CD4-positive, alpha-beta T cell treated with Interleukin-6 for 4 hours (primary cell): ENCODE measurements around the gene ITPR1.
A peak's percentile ranks its signal among the peaks of the same experiment; 100 is the strongest.

Experiments used
- DNase-seq: peaks from one replicate; pipeline ENCODE4 v3.0.0-alpha.2; 2020; ENCODE audit warnings: mixed read lengths

Gene ITPR1

GRCh38 chr3:4820296-4821121 lies 327.4 kb downstream of the ITPR1 start:
- peak; percentile 36 for DNase-seq

- no peak for DNase-seq
Observed at GRCh38 chr3:4821338-4821737, 328.2 kb downstream of the ITPR1 start.

DNA sequence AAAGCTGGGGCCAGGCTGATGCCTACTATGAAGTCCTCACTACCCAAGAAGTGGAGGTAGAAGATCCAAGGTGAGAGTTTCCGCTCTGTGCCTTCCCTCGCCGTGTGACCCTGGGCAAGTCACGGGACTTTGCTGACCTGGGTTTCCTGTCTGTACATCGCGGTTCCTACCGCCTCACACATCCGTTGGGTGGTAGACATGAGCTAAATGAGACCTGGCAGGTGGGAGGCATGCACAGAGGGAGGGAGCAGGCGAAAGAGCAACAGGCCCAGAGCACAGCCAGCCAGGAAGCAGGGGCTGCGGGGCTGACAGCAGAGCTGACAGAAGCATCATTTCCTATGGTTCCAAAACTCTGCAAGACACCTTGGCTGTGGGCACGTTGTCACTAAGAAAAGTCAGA lies 328.8 kb downstream of the ITPR1 start:
- DNase-seq, result peak; percentile 84

DNA sequence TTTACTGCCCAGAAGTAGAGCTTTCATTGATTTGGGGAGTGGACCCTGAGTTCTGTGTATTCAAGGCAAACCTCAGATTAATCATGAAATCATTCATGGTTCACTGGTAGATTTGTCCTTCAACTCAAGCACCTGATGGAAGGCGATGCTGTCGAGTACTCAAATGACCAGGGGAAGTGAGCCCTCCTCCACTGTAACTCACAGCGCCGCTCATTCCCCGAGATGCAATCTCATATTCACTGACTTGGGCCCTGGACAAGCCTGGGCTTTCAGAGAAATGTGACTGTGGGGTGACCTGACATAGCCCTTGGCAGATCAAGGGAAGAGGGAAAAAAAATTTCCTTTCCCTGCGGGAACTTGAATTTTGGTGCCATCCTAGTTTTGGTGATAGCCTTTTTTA lies 329.4 kb downstream of the ITPR1 start:
- DNase-seq, result no peak

DNA sequence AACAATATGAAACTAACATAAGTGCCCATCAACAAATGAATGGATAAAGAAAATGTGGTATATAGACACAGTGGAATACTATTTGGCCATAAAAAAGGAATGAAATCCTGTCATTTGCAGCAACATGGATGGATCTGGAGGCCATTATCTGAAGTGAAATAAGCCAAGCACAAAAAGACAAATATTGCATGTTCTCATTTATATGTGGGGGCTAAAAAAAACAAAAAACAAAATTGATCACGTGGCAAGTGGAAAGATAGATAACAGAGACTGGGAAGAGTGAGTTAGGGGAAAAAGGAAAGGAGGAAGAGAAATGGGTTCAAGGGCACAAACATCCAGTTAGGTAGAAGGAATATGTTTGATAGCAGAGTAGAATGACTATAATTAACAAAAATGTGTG lies 330.2 kb downstream of the ITPR1 start:
- DNase-seq, result no peak

GRCh38 chr3:4823986-4824925 lies 331.1 kb downstream of the ITPR1 start:
- no peak for DNase-seq

- no peak for DNase-seq
Observed at GRCh38 chr3:4824926-4825325, 331.8 kb downstream of the ITPR1 start.

DNA sequence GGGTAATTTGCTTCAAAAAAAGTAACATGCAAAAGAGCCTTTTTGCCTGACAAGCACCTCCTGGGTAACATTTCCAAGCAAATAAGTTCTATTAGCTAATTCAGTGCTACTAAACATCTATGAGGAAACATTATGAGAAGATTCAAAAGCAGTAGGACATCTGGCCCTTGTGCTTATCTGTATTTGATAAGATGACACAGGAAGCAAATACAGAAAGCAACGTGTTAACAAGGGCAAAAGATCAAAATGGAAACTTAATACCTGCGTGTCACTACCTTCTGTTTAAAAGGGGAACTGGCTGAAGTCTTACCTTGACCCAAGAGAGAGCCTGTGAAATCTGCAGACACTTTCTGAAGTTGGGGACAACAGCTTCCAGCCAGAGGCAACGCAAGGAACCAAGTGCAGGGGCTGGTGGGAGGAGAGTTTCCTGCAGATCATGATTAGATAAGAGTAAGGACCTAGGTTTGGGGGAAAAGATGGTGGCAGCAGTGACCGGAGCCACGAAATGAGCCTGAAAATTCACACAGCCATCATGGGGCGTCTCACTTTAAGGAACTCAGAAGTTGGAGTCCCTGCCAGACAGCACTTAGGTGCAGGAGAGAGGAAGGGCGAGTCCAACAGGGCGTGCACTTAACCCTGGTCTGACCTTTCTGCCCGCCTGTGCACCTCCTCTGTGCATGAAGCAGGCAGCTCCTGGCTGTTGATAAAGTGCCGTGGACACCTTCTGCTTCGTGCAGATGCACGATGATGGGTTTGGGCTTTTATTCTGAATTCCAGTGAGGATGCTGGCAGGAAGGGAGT lies 332.5 kb downstream of the ITPR1 start:
- peak; percentile 57 for DNase-seq

GRCh38 chr3:4826237-4827100 lies 333.3 kb downstream of the ITPR1 start:
- no peak for DNase-seq

DNA sequence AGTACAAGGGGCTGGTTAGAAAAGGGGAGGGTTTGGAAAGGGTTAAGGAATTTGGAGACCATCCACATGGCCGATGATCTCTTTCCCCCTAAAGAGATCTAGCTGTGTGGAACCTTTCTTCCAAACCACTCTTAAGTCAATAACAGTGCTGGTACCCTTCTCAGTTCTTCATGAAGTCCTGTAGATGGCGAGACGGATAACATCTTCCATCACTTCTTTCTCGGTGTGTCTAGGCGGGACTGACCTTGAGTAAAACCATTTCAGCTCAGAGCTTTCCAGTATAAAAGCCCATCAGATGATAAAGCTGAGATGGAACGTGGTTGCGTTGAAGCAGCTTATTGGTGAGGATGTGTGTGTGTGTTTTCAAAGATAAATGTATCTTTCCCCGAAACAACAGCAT lies 334.6 kb downstream of the ITPR1 start:
- DNase-seq, result no peak

GRCh38 chr3:4828279-4829030 lies 335.3 kb downstream of the ITPR1 start:
- no peak for DNase-seq

DNA sequence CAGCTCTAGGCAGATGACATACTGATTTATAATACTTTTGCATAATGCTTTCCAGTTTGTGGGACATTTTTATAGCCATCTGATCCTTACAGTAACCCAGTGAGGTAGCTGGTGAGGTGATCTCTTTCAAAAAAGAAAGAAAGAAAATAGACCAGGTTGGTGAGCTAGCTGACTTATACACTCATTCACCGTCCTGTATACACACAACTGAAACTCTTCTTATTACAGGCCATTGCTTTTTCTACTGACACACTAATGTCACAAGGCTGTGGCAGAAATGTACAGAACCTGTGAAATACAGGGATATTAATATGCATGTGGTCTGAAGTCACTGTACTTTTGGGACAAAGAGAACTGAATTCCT lies 335.9 kb downstream of the ITPR1 start:
- DNase-seq, result no peak

DNA sequence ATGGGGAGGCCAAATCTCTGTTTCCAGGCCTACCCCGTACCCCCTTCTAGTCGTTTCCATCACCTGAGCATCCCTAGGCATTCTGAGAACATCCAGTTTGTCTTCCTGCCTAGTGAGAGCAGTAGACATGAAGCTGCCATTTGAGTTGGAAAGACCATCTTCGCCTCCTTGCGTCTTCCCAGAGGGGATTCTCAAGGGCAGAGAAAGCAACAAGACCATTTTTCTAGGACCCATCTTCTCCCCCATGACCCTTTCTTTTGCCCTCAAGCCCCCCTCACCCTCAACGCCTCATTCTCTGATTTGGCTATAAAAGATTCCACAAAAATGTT lies 337.4 kb downstream of the ITPR1 start:
- DNase-seq, result no peak

DNA sequence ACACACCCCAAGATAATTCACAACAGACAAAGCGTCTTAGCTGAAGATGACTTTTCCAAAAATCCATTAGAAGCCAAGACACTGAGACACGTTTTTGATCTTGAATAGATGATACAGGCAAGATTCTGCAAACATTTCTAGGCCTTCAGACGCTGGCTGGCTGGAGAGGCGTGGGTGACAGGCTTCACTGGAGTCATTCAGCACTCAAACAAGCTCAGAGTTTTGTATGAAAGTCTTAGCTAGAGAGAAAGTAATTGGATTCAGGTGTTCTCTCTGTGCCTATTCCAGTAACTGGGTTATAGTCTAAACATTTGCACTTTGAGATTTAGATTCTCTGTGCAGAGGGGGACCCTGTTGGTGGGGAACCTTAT lies 338.4 kb downstream of the ITPR1 start:
- peak; percentile 56 for DNase-seq

DNA sequence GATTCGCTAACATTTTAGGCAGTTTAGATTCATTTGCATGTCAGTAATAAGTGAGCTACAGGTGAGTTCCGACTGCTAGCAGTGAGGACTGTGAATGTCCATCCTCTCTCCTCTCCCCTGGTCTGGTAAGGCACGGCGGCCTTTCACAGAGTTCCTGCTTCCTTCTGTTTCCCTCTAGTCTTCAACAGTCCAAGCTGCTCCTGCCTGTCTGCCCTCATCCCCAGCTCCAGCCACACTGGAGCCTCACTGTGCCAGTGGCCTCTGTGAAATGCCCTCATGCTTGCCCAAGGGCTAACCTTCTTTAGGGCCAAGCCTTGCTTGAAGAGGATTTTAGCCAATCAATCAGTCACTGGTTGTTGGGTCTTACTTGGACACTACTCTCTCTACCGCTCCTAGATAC lies 340.3 kb downstream of the ITPR1 start:
- DNase-seq, result no peak

DNA sequence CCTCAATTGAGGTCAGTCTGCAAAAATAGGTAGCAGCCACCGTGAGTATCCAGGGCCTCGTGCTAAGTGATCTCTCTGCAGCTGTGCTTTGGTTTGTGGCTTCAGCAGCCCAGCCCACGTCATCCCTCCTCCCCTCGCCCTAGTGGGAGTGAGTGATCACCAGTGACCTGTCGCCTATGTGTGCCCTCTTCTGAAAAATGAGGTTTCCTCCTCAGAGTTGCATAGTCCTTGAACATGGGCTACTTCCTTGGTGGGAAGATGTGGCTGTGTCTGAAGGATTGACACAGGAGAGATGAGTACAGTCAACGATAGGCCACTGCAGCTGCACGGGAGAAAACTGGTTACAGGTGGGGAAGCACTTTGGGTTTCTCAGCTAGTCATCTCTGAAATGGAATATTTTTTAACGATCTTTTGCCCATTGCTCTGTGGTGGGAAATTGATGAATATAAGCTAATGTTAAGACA lies 341.3 kb downstream of the ITPR1 start:
- peak; percentile 80 for DNase-seq

DNA sequence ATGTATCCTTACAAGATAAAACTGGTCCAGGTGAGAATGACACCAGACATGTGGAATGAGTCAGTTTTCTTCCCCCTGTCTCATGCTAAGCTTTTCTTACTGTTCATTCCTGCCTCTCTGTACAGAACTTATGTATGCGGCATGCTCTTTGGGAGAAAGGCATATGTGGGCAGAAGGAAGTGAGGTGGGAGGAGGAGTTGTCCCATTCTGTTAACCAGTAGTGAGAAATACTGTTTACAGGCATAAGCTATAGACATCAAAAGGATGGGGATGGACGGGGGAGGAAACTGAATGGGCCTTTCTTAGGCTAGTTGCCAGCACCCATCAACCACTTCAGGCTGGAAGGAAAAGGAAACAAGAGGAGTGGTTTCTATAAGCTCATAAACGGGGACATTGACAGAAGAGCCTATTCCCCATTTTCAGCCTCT lies 342.5 kb downstream of the ITPR1 start:
- DNase-seq, result peak; percentile 29

DNA sequence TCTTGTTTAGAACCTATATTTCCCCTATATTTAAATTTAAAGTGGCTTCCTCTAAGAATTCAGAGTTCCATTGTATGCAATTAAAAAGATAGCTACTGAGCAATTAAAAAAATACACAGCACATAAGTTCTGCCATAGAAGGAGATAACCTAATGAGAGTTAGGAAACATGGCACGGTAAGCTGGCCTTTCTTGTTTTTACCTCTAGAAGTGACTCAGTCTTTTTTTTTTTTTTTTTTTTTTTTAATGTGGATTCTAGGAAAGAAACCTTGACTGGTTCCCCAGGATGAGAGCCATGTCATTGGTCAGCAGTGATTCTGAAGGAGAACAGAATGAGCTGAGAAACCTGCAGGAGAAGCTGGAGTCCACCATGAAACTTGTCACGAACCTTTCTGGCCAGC lies 343.4 kb downstream of the ITPR1 start:
- DNase-seq, result no peak

- no peak for DNase-seq
Observed at GRCh38 chr3:4837374-4837930, 344.3 kb downstream of the ITPR1 start.

- no peak for DNase-seq
Observed at GRCh38 chr3:4838621-4839022, 345.5 kb downstream of the ITPR1 start.

GRCh38 chr3:4839278-4839677 lies 346.1 kb downstream of the ITPR1 start:
- no peak for DNase-seq
